HCT116 (cell line): ENCODE results near the gene CNTN4. TPM values are rescaled to one million over a fixed set of nuclear protein-coding genes. Genes with fewer than 3 reads are reported as not detected.

Source experiments
- ATAC-seq: fragments of 200-7000 bp; cut with Tn5 transposase; 2 replicates; pipeline ENCODE4 v1.9.1; 2020; ENCODE audit warnings: mild to moderate bottlenecking, moderate library complexity
- BruUV-seq: library from RNA; stranded (reverse); fragments of 400-500 nt; replicated peaks from 2 replicates; lab custom pipeline; 2021; lab: Mats Ljungman, UMichigan
- CTCF ChIA-PET: fragments of 300-600 bp; sonication (Branson Sonifier 250); formaldehyde crosslinking; loops from one replicate; lab custom pipeline; 2021; ENCODE audit warnings: antibody characterized with exemption; lab: Charles Lee
- POLR2A ChIA-PET: fragments of 300-600, 350-600 bp; sonication (Branson Sonifier 250); formaldehyde crosslinking; loops from one replicate; lab custom pipeline; 2021; ENCODE audit warnings: antibody characterized with exemption; lab: Charles Lee
- RAD21 ChIA-PET, 2 experiments: fragments of 300-600 bp; sonication (Branson Sonifier 250); formaldehyde crosslinking; loops; one replicate each; lab custom pipeline; 2023; ENCODE audit warnings: low total read pairs in 2 of 2; ENCODE audit not compliant: uncharacterized antibody in 2 of 2, unreplicated experiment in 2 of 2, low non-redundant PET in 1 of 2; lab: Charles Lee
- DNase-seq: peaks from one replicate; pipeline ENCODE4 v3.0.0-alpha.2; 2010; ENCODE audit warnings: low read depth, low spot score
- H2AFZ ChIP-seq: fragments of 200-600 bp; shearing (Covaris generic), sonication (generic); 2 replicates; pipeline ENCODE4 v1.6.1; 2017; ENCODE audit warnings: low read depth, mixed run types, mixed read lengths, antibody characterized with exemption, low read length; ENCODE audit not compliant: poor library complexity, severe bottlenecking
- H3K27ac ChIP-seq: 2 replicates; pipeline ENCODE4 v1.5.1; 2012; ENCODE audit warnings: low read depth, low read length
- H3K27me3 ChIP-seq: fragments of 200-600 bp; sonication (generic); 2 replicates; pipeline ENCODE4 v1.6.1; 2016; ENCODE audit warnings: mixed run types, low read length, mixed read lengths; ENCODE audit not compliant: insufficient read depth
- H3K36me3 ChIP-seq, 2 experiments: fragments of 200-500 bp in 1 of 2; fragments of 200-600 bp in 1 of 2; sonication (Bioruptor generic) in 1 of 2; sonication (generic) in 1 of 2; 2 replicates each; pipeline versions ENCODE4 v1.5.1 to v1.6.1; 2014 to 2016; ENCODE audit warnings: low read length in 2 of 2, inconsistent platforms in 1 of 2, mixed read lengths in 1 of 2, mixed run types in 1 of 2; ENCODE audit not compliant: insufficient read depth in 2 of 2, control insufficient read depth in 1 of 2
- H3K4me1 ChIP-seq, 2 experiments: fragments of 200-600 bp in 1 of 2; sonication (generic) in 1 of 2; 2 replicates each; pipeline versions ENCODE4 v1.5.1 to v1.6.1; 2012 to 2017; ENCODE audit warnings: low read length in 2 of 2, inconsistent platforms in 1 of 2, mild to moderate bottlenecking in 1 of 2, mixed read lengths in 1 of 2, mixed run types in 1 of 2, moderate library complexity in 1 of 2; ENCODE audit not compliant: insufficient read depth in 2 of 2, control insufficient read depth in 1 of 2
- H3K4me2 ChIP-seq: fragments of 200-600 bp; sonication (generic); 2 replicates; pipeline ENCODE4 v1.6.1; 2017; ENCODE audit warnings: mixed run types, low read length, mixed read lengths
- H3K4me3 ChIP-seq, 2 experiments: fragments of 200-600 bp in 1 of 2; sonication (generic) in 1 of 2; replicated peaks in 1 of 2; 2 replicates each; pipeline ENCODE4 v1.5.1; 2011 to 2016; ENCODE audit warnings: low read length in 2 of 2, control low read depth in 1 of 2, low read depth in 1 of 2, mild to moderate bottlenecking in 1 of 2, mixed read lengths in 1 of 2, mixed run types in 1 of 2
- H3K79me2 ChIP-seq: fragments of 200-600 bp; sonication (generic); 2 replicates; pipeline ENCODE4 v1.6.1; 2017; ENCODE audit warnings: mild to moderate bottlenecking, mixed run types, low read length, moderate library complexity, mixed read lengths; ENCODE audit not compliant: insufficient read depth
- H3K9ac ChIP-seq: fragments of 200-600 bp; sonication (generic); 2 replicates; pipeline ENCODE4 v1.6.1; 2016; ENCODE audit warnings: low read length, mixed read lengths
- H3K9me2 ChIP-seq: fragments of 200-600 bp; sonication (generic), shearing (Covaris generic); 2 replicates; pipeline ENCODE4 v1.6.1; 2017; ENCODE audit warnings: mixed run types, mild to moderate bottlenecking, moderate library complexity; ENCODE audit not compliant: insufficient read depth
- H3K9me3 ChIP-seq, 2 experiments: fragments of 200-500 bp in 1 of 2; fragments of 200-600 bp in 1 of 2; sonication (Bioruptor generic) in 1 of 2; sonication (generic) in 1 of 2; 2 replicates each; pipeline ENCODE4 v1.6.1; 2014 to 2017; ENCODE audit warnings: low read length in 2 of 2, mixed read lengths in 2 of 2, inconsistent platforms in 1 of 2, low read depth in 1 of 2, mild to moderate bottlenecking in 1 of 2, mixed run types in 1 of 2, moderate library complexity in 1 of 2; ENCODE audit not compliant: control insufficient read depth in 1 of 2, insufficient read depth in 1 of 2
- H4K20me1 ChIP-seq: fragments of 200-600 bp; sonication (generic), shearing (Covaris generic); 2 replicates; pipeline ENCODE4 v1.6.1; 2017; ENCODE audit warnings: mixed run types, mild to moderate bottlenecking, moderate library complexity; ENCODE audit not compliant: insufficient read depth
- CBX3 ChIP-seq: IDR thresholded peaks from 2 replicates; pipeline ENCODE4 v1.6.1; 2012; ENCODE audit warnings: low read depth
- CTCF ChIP-seq, 3 experiments: fragments of 200-600 bp in 1 of 3; sonication (generic) in 1 of 3; IDR thresholded peaks in 2 of 3; conservative IDR thresholded peaks in 1 of 3; 2 replicates each; pipeline ENCODE4 v1.5.1; 2012 to 2017; ENCODE audit warnings: low read depth in 2 of 3, low read length in 2 of 3, antibody characterized with exemption in 1 of 3, borderline replicate concordance in 1 of 3, control low read depth in 1 of 3, mild to moderate bottlenecking in 1 of 3, mixed read lengths in 1 of 3, mixed run types in 1 of 3, moderate library complexity in 1 of 3; ENCODE audit not compliant: insufficient read depth in 1 of 3
- EGR1 ChIP-seq: IDR thresholded peaks from 2 replicates; pipeline ENCODE4 v1.6.1; 2012; ENCODE audit warnings: low read depth
- ELF1 ChIP-seq: IDR thresholded peaks from 2 replicates; pipeline ENCODE4 v1.6.1; 2012; ENCODE audit warnings: low read depth, borderline replicate concordance
- EZH2phosphoT487 ChIP-seq: fragments of 200-600 bp; IDR thresholded peaks from 2 replicates; pipeline ENCODE4 v1.6.1; 2018; ENCODE audit warnings: antibody characterized with exemption, borderline replicate concordance
- JUND ChIP-seq: IDR thresholded peaks from 2 replicates; pipeline ENCODE4 v1.6.1; 2012
- POLR2A ChIP-seq: IDR thresholded peaks from 2 replicates; pipeline ENCODE4 v1.7.0; 2011; ENCODE audit warnings: borderline replicate concordance; ENCODE audit not compliant: insufficient read depth, insufficient read length; ENCODE audit errors: extremely low read depth
- SIN3A ChIP-seq: IDR thresholded peaks from 2 replicates; pipeline ENCODE4 v1.6.1; 2012; ENCODE audit warnings: low read depth
- SP1 ChIP-seq: IDR thresholded peaks from 2 replicates; pipeline ENCODE4 v1.6.1; 2012; ENCODE audit warnings: low read depth
- TCF7L2 ChIP-seq: IDR thresholded peaks from 2 replicates; pipeline ENCODE4 v1.7.0; 2011; ENCODE audit warnings: borderline replicate concordance, inconsistent platforms; ENCODE audit not compliant: insufficient read depth, insufficient read length; ENCODE audit errors: extremely low read depth
- YY1 ChIP-seq: IDR thresholded peaks from 2 replicates; pipeline ENCODE4 v1.6.1; 2011; ENCODE audit warnings: low read length, low read depth, moderate library complexity, mild to moderate bottlenecking; ENCODE audit not compliant: insufficient replicate concordance; ENCODE audit errors: extremely low read depth
- intact Hi-C: fragments of 100-400 bp; cut with micrococcal nuclease; formaldehyde crosslinking; loops from 2 replicates; pipeline ENCODE4 v1.10.0; 2022
- total RNA-seq: library from RNA; stranded (reverse); gene quantifications from one replicate; pipeline ENCODE4 v1.2.1, GENCODE V29; 2021; ENCODE audit not compliant: unreplicated experiment
- TF ChIP-seq, protein P1 (sequence below): IDR thresholded peaks from 2 replicates; pipeline ENCODE4 v1.6.1; 2012
- TF ChIP-seq, protein P2 (sequence below): IDR thresholded peaks from 2 replicates; pipeline ENCODE4 v1.6.1; 2012
- TF ChIP-seq, protein P3 (sequence below): IDR thresholded peaks from 2 replicates; pipeline ENCODE4 v1.6.1; 2011; ENCODE audit warnings: mild to moderate bottlenecking, low read length, moderate library complexity; ENCODE audit not compliant: insufficient replicate concordance; ENCODE audit errors: extremely low read depth

CNTN4 gene
- total RNA-seq, 1 experiment from 2014 or later = not detected

- DNase-seq (no peak), ATAC-seq (no peak)
- H3K4me2 ChIP-seq = no peak overlapping the region
- H3K79me2 ChIP-seq = no peaks in the 10 kb centered on the region
- H3K9me3 ChIP-seq = no peaks in the 10 kb centered on the region
- H3K4me1 ChIP-seq = no peaks in the 10 kb centered on the region
- H3K9ac ChIP-seq = no peak overlapping the region
- POLR2A ChIA-PET = no interaction called here
- H3K9me2 ChIP-seq = no peaks in the 10 kb centered on the region
- intact Hi-C loops = no loop called here
- H3K36me3 ChIP-seq = no peaks in the 10 kb centered on the region
- RAD21 ChIA-PET = no interaction called here
- H3K4me3 ChIP-seq = no peak overlapping the region
- no peaks in the 10 kb centered on the region for H4K20me1 ChIP-seq
- CTCF ChIA-PET = no interaction called here
- no peak overlapping the region for H2AFZ ChIP-seq
- H3K27ac ChIP-seq = no peak overlapping the region
- peaks cover 8% of the 10 kb centered on the region; the same call in 1 of the 2 replicates for H3K27me3 ChIP-seq
- TF ChIP-seq POLR2A (no peak), TCF7L2 (no peak), YY1 (no peak), EZH2phosphoT487 (no peak), ELF1 (no peak), CTCF (IDR thresholded peaks at IDR 0.05 in 2 of 3, conservative IDR thresholded peaks at IDR 0.05 in 1 of 3; ENCODE audit: borderline replicate concordance in 1 of 3, insufficient read depth in 1 of 3, low read depth in 2 of 3, low read length in 2 of 3) (no peak), SP1 (no peak), JUND (no peak), CBX3 (no peak), SIN3A (no peak), EGR1 (no peak)
- TF ChIP-seq, protein P1, sequence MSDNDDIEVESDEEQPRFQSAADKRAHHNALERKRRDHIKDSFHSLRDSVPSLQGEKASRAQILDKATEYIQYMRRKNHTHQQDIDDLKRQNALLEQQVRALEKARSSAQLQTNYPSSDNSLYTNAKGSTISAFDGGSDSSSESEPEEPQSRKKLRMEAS = no peak
- TF ChIP-seq, protein P2, sequence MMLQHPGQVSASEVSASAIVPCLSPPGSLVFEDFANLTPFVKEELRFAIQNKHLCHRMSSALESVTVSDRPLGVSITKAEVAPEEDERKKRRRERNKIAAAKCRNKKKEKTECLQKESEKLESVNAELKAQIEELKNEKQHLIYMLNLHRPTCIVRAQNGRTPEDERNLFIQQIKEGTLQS = no peak
- TF ChIP-seq, protein P3, sequence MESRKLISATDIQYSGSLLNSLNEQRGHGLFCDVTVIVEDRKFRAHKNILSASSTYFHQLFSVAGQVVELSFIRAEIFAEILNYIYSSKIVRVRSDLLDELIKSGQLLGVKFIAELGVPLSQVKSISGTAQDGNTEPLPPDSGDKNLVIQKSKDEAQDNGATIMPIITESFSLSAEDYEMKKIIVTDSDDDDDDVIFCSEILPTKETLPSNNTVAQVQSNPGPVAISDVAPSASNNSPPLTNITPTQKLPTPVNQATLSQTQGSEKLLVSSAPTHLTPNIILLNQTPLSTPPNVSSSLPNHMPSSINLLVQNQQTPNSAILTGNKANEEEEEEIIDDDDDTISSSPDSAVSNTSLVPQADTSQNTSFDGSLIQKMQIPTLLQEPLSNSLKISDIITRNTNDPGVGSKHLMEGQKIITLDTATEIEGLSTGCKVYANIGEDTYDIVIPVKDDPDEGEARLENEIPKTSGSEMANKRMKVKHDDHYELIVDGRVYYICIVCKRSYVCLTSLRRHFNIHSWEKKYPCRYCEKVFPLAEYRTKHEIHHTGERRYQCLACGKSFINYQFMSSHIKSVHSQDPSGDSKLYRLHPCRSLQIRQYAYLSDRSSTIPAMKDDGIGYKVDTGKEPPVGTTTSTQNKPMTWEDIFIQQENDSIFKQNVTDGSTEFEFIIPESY = no peak
- BruUV-seq = no TSS peak
Measured at GRCh38 chr3:3059645-3060044, 961.0 kb downstream of the CNTN4 start.
